Astrocyte of the spinal cord (primary cell): Measurements from ENCODE around the gene STARD6.

ENCODE experiments used
- DNase-seq: peaks from one replicate; pipeline ENCODE4 v3.0.0; 2011; ENCODE audit warnings: low read depth, low spot score
- H3K4me3 ChIP-seq: 2 replicates; pipeline ENCODE4 v1.5.1; 2011; ENCODE audit warnings: low read depth, mild to moderate bottlenecking, low read length, moderate library complexity
- in situ Hi-C: cut with HindIII; loops from 2 replicates; pipeline ENCODE4 v1.10.0; 2017; ENCODE audit warnings: low sequenced_read_pairs
- TF ChIP-seq, protein P1 (sequence below): IDR thresholded peaks from 2 replicates; pipeline ENCODE4 v1.5.1; 2012; ENCODE audit warnings: low read depth, mild to moderate bottlenecking, low read length, inconsistent platforms

STARD6 gene

DNA sequence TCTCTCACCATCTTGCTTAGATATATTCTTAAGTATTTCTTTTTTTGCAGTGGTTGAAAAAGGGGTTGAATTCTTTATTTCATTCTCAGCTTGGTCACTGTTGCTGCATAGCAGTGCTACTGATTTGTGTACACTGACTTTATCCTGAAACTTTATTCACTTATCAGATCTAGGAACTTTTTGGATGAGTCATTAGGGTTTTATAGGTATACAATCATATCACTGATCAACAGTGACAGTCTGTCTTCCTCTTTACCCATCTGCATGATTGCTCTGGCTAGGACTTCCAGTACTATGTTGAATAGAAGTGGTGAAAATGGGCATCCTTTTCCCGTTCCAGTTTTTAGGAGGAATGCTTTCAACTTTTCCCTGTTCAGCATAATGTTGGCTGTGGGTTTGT, 6.5 kb downstream of the STARD6 start:
- TF ChIP-seq, protein P1, sequence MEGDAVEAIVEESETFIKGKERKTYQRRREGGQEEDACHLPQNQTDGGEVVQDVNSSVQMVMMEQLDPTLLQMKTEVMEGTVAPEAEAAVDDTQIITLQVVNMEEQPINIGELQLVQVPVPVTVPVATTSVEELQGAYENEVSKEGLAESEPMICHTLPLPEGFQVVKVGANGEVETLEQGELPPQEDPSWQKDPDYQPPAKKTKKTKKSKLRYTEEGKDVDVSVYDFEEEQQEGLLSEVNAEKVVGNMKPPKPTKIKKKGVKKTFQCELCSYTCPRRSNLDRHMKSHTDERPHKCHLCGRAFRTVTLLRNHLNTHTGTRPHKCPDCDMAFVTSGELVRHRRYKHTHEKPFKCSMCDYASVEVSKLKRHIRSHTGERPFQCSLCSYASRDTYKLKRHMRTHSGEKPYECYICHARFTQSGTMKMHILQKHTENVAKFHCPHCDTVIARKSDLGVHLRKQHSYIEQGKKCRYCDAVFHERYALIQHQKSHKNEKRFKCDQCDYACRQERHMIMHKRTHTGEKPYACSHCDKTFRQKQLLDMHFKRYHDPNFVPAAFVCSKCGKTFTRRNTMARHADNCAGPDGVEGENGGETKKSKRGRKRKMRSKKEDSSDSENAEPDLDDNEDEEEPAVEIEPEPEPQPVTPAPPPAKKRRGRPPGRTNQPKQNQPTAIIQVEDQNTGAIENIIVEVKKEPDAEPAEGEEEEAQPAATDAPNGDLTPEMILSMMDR = no peak
- no peak overlapping the region for H3K4me3 ChIP-seq
- no peak for DNase-seq
- in situ Hi-C loops = no loop called here

DNA sequence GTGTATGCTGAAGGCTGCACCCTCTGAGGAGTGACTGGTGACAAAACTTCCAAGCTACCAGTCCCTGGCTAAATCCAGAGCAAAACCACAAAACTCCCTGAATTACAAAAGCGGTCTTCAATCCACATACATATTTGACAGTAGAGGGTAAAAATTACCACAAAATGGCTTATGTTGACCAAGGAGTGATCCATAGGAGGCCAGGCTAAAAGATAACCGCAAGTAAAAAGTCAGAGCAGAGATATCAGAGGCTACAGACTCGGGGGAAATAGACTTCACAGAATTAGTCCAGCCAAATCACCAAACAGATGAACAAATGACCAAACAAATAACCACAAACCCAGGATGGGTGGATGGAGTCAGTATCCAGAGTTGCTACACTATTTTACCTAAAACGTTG, 19.4 kb downstream of the STARD6 start:
- H3K4me3 ChIP-seq = no peak overlapping the region
- TF ChIP-seq, protein P1 = no peak
- DNase-seq = no peak
- in situ Hi-C loops = no loop called here

GRCh38 chr18:54335638-54336173, 22.0 kb downstream of the STARD6 start:
- in situ Hi-C loops = no loop called here
- no peak overlapping the region for H3K4me3 ChIP-seq
- DNase-seq = no peak
- TF ChIP-seq, protein P1 = no peak

- no peak overlapping the region for H3K4me3 ChIP-seq
- in situ Hi-C loops = no loop called here
- TF ChIP-seq, protein P1 = no peak
- no peak for DNase-seq
These were observed 26.7 kb downstream of the STARD6 start for GRCh38 chr18:54330768-54331548.

DNA sequence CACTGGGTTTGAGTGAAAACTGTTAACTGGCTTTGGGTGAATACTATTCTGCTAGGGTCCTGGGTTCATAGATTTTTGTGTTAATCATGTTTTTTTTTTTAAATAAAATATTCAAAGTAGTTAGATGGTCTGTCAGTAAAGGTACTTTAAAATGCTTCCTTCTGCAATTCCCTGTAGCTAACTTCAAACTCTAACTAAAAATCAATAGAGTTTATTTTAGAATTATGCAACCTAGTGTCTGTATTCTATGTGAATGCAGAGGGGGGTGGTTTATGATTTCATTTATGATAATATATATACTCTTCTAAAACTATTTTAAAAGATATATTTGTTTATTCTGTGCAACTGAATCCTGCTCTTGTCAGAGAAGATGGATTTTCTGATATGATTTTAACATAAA, 27.9 kb downstream of the STARD6 start:
- TF ChIP-seq, protein P1 = no peak
- in situ Hi-C loops = no loop called here
- H3K4me3 ChIP-seq = no peak overlapping the region

DNA sequence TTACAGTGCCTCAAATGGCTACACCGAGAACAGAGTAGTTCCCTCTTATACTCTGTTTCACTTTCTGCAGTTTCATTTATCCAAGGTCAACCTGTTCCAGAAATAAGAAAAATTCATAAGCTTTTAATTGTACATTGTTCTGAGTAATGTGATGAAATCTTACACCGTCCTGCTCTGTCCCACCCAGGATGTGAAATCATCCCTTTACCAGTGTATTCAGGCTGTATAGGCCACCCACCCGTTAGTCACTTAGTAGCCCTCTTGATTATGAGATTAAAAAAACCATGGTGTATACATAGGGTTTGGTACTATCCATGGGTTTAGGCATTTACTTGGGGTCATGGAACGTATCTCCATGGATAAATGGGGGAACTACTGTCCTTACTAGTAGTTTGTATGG, 29.8 kb downstream of the STARD6 start:
- no peak overlapping the region for H3K4me3 ChIP-seq
- no peak for DNase-seq
- in situ Hi-C loops = no loop called here

More for the DNA sequence above, 27.9 kb downstream of the STARD6 start:
- DNase-seq = no peak

More for the DNA sequence above, 29.8 kb downstream of the STARD6 start:
- TF ChIP-seq, protein P1 = no peak
